Central memory CD8-positive, alpha-beta T cell (primary cell): ENCODE measurements around the gene PCYT1B.

Experiments used
- ATAC-seq: fragments of 150-1000 bp; cut with Tn5 transposase; replicated peaks from 2 replicates; pipeline ENCODE4 v1.10.0; 2022; ENCODE audit warnings: mild to moderate bottlenecking, moderate FRiP score, moderate number of reproducible peaks; ENCODE audit not compliant: poor library complexity, severe bottlenecking; ENCODE audit errors: extremely low read depth
- DNase-seq, 2 donors: peaks; one replicate each; pipeline ENCODE4 v3.0.0; 2021; ENCODE audit warnings: low spot score in 2 of 2
- H3K27ac Mint-ChIP-seq: one replicate; pipeline ENCODE4 v1.8.0; 2022; ENCODE audit warnings: low read depth, mild to moderate bottlenecking, moderate library complexity, mixed read lengths
- H3K27me3 Mint-ChIP-seq: one replicate; pipeline ENCODE4 v1.8.0; 2022; ENCODE audit warnings: mixed read lengths
- H3K36me3 Mint-ChIP-seq: one replicate; pipeline ENCODE4 v1.8.0; 2022; ENCODE audit warnings: mild to moderate bottlenecking, moderate library complexity, mixed read lengths; ENCODE audit not compliant: insufficient read depth
- H3K4me1 Mint-ChIP-seq: one replicate; pipeline ENCODE4 v1.8.0; 2022; ENCODE audit warnings: mixed read lengths
- H3K4me3 Mint-ChIP-seq: one replicate; pipeline ENCODE4 v1.8.0; 2022; ENCODE audit warnings: mild to moderate bottlenecking, moderate library complexity, mixed read lengths
- H3K9me3 Mint-ChIP-seq: one replicate; pipeline ENCODE4 v1.8.0; 2022; ENCODE audit warnings: mixed read lengths

The PCYT1B gene

GRCh38 chrX:24553011-24553410 is 94.1 kb downstream of the PCYT1B start:
- no peaks in the 10 kb centered on the region for H3K4me1 Mint-ChIP-seq
- no peaks in the 10 kb centered on the region for H3K27me3 Mint-ChIP-seq
- no peak overlapping the region for H3K4me3 Mint-ChIP-seq
- no peak for DNase-seq
- ATAC-seq, result no peak
- H3K36me3 Mint-ChIP-seq, result no peaks in the 10 kb centered on the region
- H3K9me3 Mint-ChIP-seq, result no peaks in the 10 kb centered on the region
- no peak overlapping the region for H3K27ac Mint-ChIP-seq

GRCh38 chrX:24550166-24550565 is 97.0 kb downstream of the PCYT1B start:
- no peaks in the 10 kb centered on the region for H3K36me3 Mint-ChIP-seq
- ATAC-seq (no peak), DNase-seq (no peak)
- no peaks in the 10 kb centered on the region for H3K9me3 Mint-ChIP-seq
- H3K27me3 Mint-ChIP-seq, result no peaks in the 10 kb centered on the region
- no peak overlapping the region for H3K4me3 Mint-ChIP-seq
- H3K4me1 Mint-ChIP-seq, result no peaks in the 10 kb centered on the region
- no peak overlapping the region for H3K27ac Mint-ChIP-seq

DNA sequence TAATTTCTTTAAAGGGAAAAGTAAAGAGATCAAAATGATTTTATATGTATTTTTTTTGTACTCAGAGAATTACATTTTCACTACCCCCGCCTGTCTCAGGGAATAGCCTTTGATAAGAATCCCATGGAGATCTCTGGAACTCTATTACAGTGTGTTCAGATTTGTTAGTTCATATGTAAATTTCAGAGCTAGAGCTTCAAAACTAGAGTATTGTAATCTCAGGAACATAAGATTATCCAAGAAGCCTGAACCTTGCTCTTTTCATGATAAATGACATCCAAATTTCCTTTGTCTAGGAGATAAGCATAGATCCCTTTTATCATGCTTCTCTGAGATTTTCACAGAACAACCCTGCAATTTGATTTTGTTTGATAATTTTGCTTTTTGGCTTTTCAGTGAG is 99.2 kb downstream of the PCYT1B start:
- no peaks in the 10 kb centered on the region for H3K27me3 Mint-ChIP-seq
- no peak overlapping the region for H3K4me3 Mint-ChIP-seq
- H3K27ac Mint-ChIP-seq, result no peak overlapping the region
- no peaks in the 10 kb centered on the region for H3K4me1 Mint-ChIP-seq
- ATAC-seq, result no peak
- H3K9me3 Mint-ChIP-seq, result no peaks in the 10 kb centered on the region
- peaks cover 5% of the 10 kb centered on the region for H3K36me3 Mint-ChIP-seq
- DNase-seq, result no peak

GRCh38 chrX:24542756-24543155 is 104.4 kb downstream of the PCYT1B start:
- H3K9me3 Mint-ChIP-seq, result no peaks in the 10 kb centered on the region
- ATAC-seq (no peak), DNase-seq (no peak)
- no peak overlapping the region for H3K27ac Mint-ChIP-seq
- H3K27me3 Mint-ChIP-seq, result no peaks in the 10 kb centered on the region
- H3K4me3 Mint-ChIP-seq, result no peak overlapping the region
- peaks cover 14% of the 10 kb centered on the region for H3K36me3 Mint-ChIP-seq
- H3K4me1 Mint-ChIP-seq, result no peaks in the 10 kb centered on the region

DNA sequence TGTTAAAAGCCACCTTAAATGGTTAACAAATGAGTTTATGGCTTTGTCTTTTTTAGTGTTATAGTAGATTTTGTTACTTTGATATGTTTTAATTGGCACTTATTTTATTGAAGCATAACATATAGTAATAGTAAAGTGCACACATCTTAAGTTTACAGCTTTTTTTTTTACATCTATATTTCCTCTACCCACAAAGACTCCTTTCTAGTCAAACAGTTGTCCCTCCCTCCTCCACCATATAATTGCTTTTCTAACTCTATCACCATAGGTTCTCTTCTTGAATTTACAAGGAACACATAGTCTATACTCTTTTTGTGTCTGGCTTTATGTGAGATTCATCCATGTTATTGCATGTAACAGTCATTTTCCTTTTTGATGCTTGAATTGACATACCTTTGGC is 110.6 kb downstream of the PCYT1B start:
- ATAC-seq, result no peak
- no peaks in the 10 kb centered on the region for H3K27me3 Mint-ChIP-seq
- DNase-seq, result no peak
- no peaks in the 10 kb centered on the region for H3K4me1 Mint-ChIP-seq
- H3K27ac Mint-ChIP-seq, result no peak overlapping the region
- peaks cover 29% of the 10 kb centered on the region for H3K36me3 Mint-ChIP-seq
- no peaks in the 10 kb centered on the region for H3K9me3 Mint-ChIP-seq
- H3K4me3 Mint-ChIP-seq, result no peak overlapping the region

GRCh38 chrX:24528605-24529004 is 118.5 kb downstream of the PCYT1B start:
- Mint-ChIP-seq H3K36me3 (peaks cover 32% of the 10 kb centered on the region), H3K27me3 (no peaks in the 10 kb centered on the region), H3K9me3 (no peaks in the 10 kb centered on the region), H3K4me3 (no peak overlapping the region), H3K4me1 (no peaks in the 10 kb centered on the region), H3K27ac (no peak overlapping the region)
- ATAC-seq, result no peak
- no peak for DNase-seq

- Mint-ChIP-seq H3K4me3 (no peak overlapping the region), H3K27ac (no peak overlapping the region), H3K27me3 (no peaks in the 10 kb centered on the region), H3K36me3 (peaks cover 28% of the 10 kb centered on the region), H3K9me3 (no peaks in the 10 kb centered on the region), H3K4me1 (no peaks in the 10 kb centered on the region)
- ATAC-seq, result no peak
- no peak for DNase-seq
These were observed 120.5 kb downstream of the PCYT1B start for GRCh38 chrX:24526616-24527015.

DNA sequence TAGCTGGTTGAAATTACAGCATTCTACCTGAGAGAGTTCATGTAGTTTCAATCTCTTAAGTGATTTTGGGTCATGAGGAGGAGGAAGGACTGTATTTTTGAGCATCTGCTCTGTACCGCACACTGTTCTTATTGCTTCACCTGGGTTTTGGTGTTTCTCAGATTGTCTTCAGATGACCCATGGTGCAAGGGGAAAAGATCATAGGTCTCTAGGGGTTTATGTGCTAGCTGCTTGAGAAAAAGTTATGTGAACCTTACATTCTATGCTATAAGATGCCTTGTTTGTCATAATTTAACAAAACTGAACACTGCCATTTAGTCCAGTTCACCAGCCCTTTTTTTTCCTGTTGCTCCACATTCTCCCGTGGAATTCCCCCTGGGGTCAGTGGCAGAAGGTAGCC is 121.7 kb downstream of the PCYT1B start:
- H3K27me3 Mint-ChIP-seq, result no peaks in the 10 kb centered on the region
- no peak overlapping the region for H3K27ac Mint-ChIP-seq
- H3K9me3 Mint-ChIP-seq, result no peaks in the 10 kb centered on the region
- ATAC-seq, result no peak
- H3K4me3 Mint-ChIP-seq, result no peak overlapping the region
- DNase-seq, result no peak
- no peaks in the 10 kb centered on the region for H3K4me1 Mint-ChIP-seq
- peaks cover 22% of the 10 kb centered on the region for H3K36me3 Mint-ChIP-seq

- Mint-ChIP-seq H3K4me3 (no peak overlapping the region), H3K9me3 (no peaks in the 10 kb centered on the region), H3K36me3 (peaks cover 13% of the 10 kb centered on the region), H3K4me1 (no peaks in the 10 kb centered on the region), H3K27me3 (no peaks in the 10 kb centered on the region), H3K27ac (no peak overlapping the region)
- ATAC-seq (no peak), DNase-seq (no peak)
These were observed 126.7 kb downstream of the PCYT1B start for GRCh38 chrX:24520472-24520871.

- Mint-ChIP-seq H3K9me3 (no peaks in the 10 kb centered on the region), H3K27ac (no peak overlapping the region), H3K36me3 (peaks cover 12% of the 10 kb centered on the region), H3K27me3 (no peaks in the 10 kb centered on the region), H3K4me3 (no peak overlapping the region), H3K4me1 (no peaks in the 10 kb centered on the region)
- ATAC-seq (no peak), DNase-seq (no peak)
These were observed 131.7 kb downstream of the PCYT1B start for GRCh38 chrX:24515447-24515846.

GRCh38 chrX:24513416-24513815 is 133.7 kb downstream of the PCYT1B start:
- Mint-ChIP-seq H3K36me3 (peaks cover 7% of the 10 kb centered on the region), H3K27ac (no peak overlapping the region), H3K4me3 (no peak overlapping the region), H3K9me3 (no peaks in the 10 kb centered on the region), H3K4me1 (no peaks in the 10 kb centered on the region), H3K27me3 (no peaks in the 10 kb centered on the region)
- ATAC-seq, result no peak
- no peak for DNase-seq

DNA sequence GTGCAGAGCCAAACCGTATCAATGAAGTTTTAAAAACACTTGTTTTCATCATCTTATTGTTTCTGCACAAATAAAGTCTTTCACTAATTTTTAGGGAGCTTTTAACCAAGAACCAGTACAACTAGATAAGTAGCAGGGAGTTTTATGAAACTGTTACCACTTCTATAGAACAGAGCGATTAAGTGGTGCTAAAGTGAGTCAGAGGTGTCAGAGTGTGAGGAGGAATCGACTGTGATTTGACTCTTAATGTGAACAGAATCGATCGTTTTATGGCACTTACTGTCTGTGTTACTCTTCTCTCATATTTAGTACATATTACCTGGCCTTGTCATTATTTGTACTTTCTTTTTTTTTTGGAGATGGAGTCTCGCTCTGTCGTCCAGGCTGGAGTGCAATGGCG is 138.8 kb downstream of the PCYT1B start:
- DNase-seq (no peak), ATAC-seq (no peak)
- H3K4me3 Mint-ChIP-seq, result no peak overlapping the region
- H3K27ac Mint-ChIP-seq, result no peak overlapping the region
- no peaks in the 10 kb centered on the region for H3K27me3 Mint-ChIP-seq
- no peaks in the 10 kb centered on the region for H3K9me3 Mint-ChIP-seq
- H3K4me1 Mint-ChIP-seq, result no peaks in the 10 kb centered on the region
- peaks cover 14% of the 10 kb centered on the region for H3K36me3 Mint-ChIP-seq
